Neural progenitor cell (in vitro differentiated cells): Measurements from ENCODE around the gene MED9.

Experiments
- EZH2 ChIP-seq: fragments of 200-600 bp; sonication (generic); IDR thresholded peaks from 2 replicates; pipeline ENCODE4 v1.6.1; 2017; ENCODE audit warnings: antibody characterized with exemption, mild to moderate bottlenecking, moderate library complexity
- TF ChIP-seq, protein P1 (sequence below): fragments of 200-600 bp; sonication (generic); IDR thresholded peaks from 2 replicates; pipeline ENCODE4 v1.5.1; 2017; ENCODE audit warnings: antibody characterized with exemption, mild to moderate bottlenecking

DNA sequence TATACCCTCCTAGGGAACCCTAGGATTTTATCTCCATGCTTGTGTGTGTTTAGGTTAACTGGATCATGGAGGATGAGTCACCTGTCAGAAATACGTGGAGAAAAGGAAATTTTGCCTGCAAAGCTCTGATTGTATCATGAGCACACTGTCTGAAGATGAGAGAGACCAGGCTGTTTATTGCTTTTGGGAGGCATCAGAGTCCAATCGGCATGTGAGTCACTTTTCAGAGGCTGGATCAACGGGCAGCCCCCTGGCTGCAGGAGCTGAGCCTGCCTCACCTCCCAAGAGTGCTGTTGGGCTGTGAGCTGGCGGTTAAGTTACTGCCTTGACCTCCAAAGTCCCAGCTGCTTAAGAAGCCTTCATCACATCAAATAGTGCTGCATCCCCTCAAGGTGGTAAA, 41.5 kb upstream of the MED9 start:
- TF ChIP-seq, protein P1, sequence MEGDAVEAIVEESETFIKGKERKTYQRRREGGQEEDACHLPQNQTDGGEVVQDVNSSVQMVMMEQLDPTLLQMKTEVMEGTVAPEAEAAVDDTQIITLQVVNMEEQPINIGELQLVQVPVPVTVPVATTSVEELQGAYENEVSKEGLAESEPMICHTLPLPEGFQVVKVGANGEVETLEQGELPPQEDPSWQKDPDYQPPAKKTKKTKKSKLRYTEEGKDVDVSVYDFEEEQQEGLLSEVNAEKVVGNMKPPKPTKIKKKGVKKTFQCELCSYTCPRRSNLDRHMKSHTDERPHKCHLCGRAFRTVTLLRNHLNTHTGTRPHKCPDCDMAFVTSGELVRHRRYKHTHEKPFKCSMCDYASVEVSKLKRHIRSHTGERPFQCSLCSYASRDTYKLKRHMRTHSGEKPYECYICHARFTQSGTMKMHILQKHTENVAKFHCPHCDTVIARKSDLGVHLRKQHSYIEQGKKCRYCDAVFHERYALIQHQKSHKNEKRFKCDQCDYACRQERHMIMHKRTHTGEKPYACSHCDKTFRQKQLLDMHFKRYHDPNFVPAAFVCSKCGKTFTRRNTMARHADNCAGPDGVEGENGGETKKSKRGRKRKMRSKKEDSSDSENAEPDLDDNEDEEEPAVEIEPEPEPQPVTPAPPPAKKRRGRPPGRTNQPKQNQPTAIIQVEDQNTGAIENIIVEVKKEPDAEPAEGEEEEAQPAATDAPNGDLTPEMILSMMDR: no peak
- no peak for TF ChIP-seq EZH2
